Jurkat, Clone E6-1 (cell line): ENCODE measurements around the gene MOV10. TPM values are rescaled to one million over a fixed set of nuclear protein-coding genes. Genes with fewer than 3 reads are reported as not detected.
"Not testable (repeated sequence)": the region's sequence is repeated elsewhere in the genome, so short reads cannot be mapped to it uniquely, and the experiment has no call there.

Experiments used
- DNase-seq: peaks from one replicate; pipeline ENCODE4 v3.0.0-alpha.2; 2011; ENCODE audit warnings: low read depth, low spot score
- H3K4me3 ChIP-seq: 2 replicates; pipeline ENCODE4 v1.5.1; 2011; ENCODE audit warnings: mild to moderate bottlenecking, low read length, control low read depth, moderate library complexity
- polyA plus RNA-seq: library from polyadenylated mRNA; unstranded; fragments of >200 nt; gene quantifications from one replicate; pipeline ENCODE4 v1.2.1, GENCODE V29; 2012; ENCODE audit warnings: missing spikeins; ENCODE audit not compliant: insufficient read length, insufficient read depth

The MOV10 gene
- polyA plus RNA-seq = 123 TPM

GRCh38 chr1:112674440-112674985, at the start of gene MOV10:
Gene MOV10 (plus strand): TSS chr1:112674659. CDS start chr1:112674913, 254 bp downstream.
- peak; percentile 72 for DNase-seq
- H3K4me3 ChIP-seq = peak within 1 kb of the TSS; percentile 81

- no peak overlapping the region for H3K4me3 ChIP-seq
- no peak for DNase-seq
Measured at GRCh38 chr1:112625696-112626095, 48.8 kb upstream of the MOV10 start.

- DNase-seq = no peak
- H3K4me3 ChIP-seq = no peak overlapping the region
Measured at GRCh38 chr1:112626193-112626592, 48.3 kb upstream of the MOV10 start.

- DNase-seq = no peak
- no peak overlapping the region for H3K4me3 ChIP-seq
Measured at GRCh38 chr1:112626887-112627286, 47.6 kb upstream of the MOV10 start.

GRCh38 chr1:112628516-112628915, 45.9 kb upstream of the MOV10 start:
- DNase-seq = no peak
- H3K4me3 ChIP-seq = no peak overlapping the region

GRCh38 chr1:112629256-112629655, 45.2 kb upstream of the MOV10 start:
- H3K4me3 ChIP-seq = no peak overlapping the region
- DNase-seq = no peak

- H3K4me3 ChIP-seq = no peak overlapping the region
- DNase-seq = no peak
Measured at GRCh38 chr1:112633628-112634027, 40.8 kb upstream of the MOV10 start.

- no peak for DNase-seq
- H3K4me3 ChIP-seq = no peak overlapping the region
Measured at GRCh38 chr1:112634367-112634766, 40.1 kb upstream of the MOV10 start.

GRCh38 chr1:112636056-112636455, 38.4 kb upstream of the MOV10 start:
- DNase-seq = no peak
- no peak overlapping the region for H3K4me3 ChIP-seq

- H3K4me3 ChIP-seq = no peak overlapping the region
- DNase-seq = no peak
Measured at GRCh38 chr1:112636597-112637253, 37.7 kb upstream of the MOV10 start.

GRCh38 chr1:112637254-112638109, 37.0 kb upstream of the MOV10 start:
- H3K4me3 ChIP-seq = no peak overlapping the region
- no peak for DNase-seq

GRCh38 chr1:112638110-112638428, 36.4 kb upstream of the MOV10 start:
- no peak for DNase-seq
- H3K4me3 ChIP-seq = no peak overlapping the region

- not testable (repeated sequence) for H3K4me3 ChIP-seq, DNase-seq
Measured at GRCh38 chr1:112640437-112640836, 34.0 kb upstream of the MOV10 start.

GRCh38 chr1:112643080-112643479, 31.4 kb upstream of the MOV10 start:
- no peak for DNase-seq
- no peak overlapping the region for H3K4me3 ChIP-seq

GRCh38 chr1:112646225-112646624, 28.2 kb upstream of the MOV10 start:
- no peak for DNase-seq

GRCh38 chr1:112651205-112651604, 23.3 kb upstream of the MOV10 start:
- no peak overlapping the region for H3K4me3 ChIP-seq
- DNase-seq = no peak

More at GRCh38 chr1:112646225-112646624, 28.2 kb upstream of the MOV10 start:
- no peak overlapping the region for H3K4me3 ChIP-seq

GRCh38 chr1:112665857-112666256, 8.6 kb upstream of the MOV10 start:
- no peak for DNase-seq
- H3K4me3 ChIP-seq = no peak overlapping the region

- DNase-seq = no peak
- H3K4me3 ChIP-seq = no peak overlapping the region
Measured at GRCh38 chr1:112666946-112667345, 7.5 kb upstream of the MOV10 start.

- no peak overlapping the region for H3K4me3 ChIP-seq
- no peak for DNase-seq
Measured at GRCh38 chr1:112672009-112672408, 2.5 kb upstream of the MOV10 start.

- DNase-seq = no peak
- H3K4me3 ChIP-seq = no peak overlapping the region
Measured at GRCh38 chr1:112672842-112673241, 1.6 kb upstream of the MOV10 start.
